Adrenal gland (tissue), 12 donors: ENCODE data around the gene AVL9. TPM values are rescaled to one million over a fixed set of nuclear protein-coding genes. Genes with fewer than 3 reads are reported as not detected.
"Not testable (repeated sequence)": the region's sequence is repeated elsewhere in the genome, so short reads cannot be mapped to it uniquely, and the experiment has no call there.

ENCODE experiments used
- DNase-seq, 7 donors: peaks; one replicate each; pipeline ENCODE4 v3.0.0-alpha.2; 2019 to 2020
- H3K27ac ChIP-seq, 5 donors: fragments of 200-600 bp; sonication (generic) in 4 of 5; 1 replicate in 3 of 5; 2 replicates in 2 of 5; pipeline versions ENCODE4 v1.5.1 to v1.8.0; 2016 to 2020; ENCODE audit warnings: mild to moderate bottlenecking in 1 of 5
- H3K27me3 ChIP-seq: fragments of 200-600 bp; 2 replicates; pipeline ENCODE4 v1.8.0; 2021
- H3K36me3 ChIP-seq, 2 donors: fragments of 200-600 bp; replicated peaks in 1 of 2; 1 replicate in 1 of 2; 2 replicates in 1 of 2; pipeline versions ENCODE4 v1.5.1 to v1.8.0; 2018 to 2022
- H3K4me1 ChIP-seq, 2 donors: fragments of 200-600 bp; replicated peaks in 1 of 2; 1 replicate in 1 of 2; 2 replicates in 1 of 2; pipeline versions ENCODE4 v1.5.1 to v1.8.0; 2018 to 2021
- H3K4me3 ChIP-seq, 4 donors: fragments of 200-600 bp; sonication (generic) in 3 of 4; one replicate each; pipeline ENCODE4 v1.5.1; 2016 to 2018
- H3K9me3 ChIP-seq, 3 donors: fragments of 200-600 bp; sonication (generic) in 1 of 3; replicated peaks in 1 of 3; 1 replicate in 2 of 3; 2 replicates in 1 of 3; pipeline versions ENCODE4 v1.5.1 to v1.8.0; 2016 to 2021
- POLR2A ChIP-seq, 2 donors: fragments of 450-650 bp; IDR thresholded peaks; one replicate each; pipeline ENCODE4 v1.6.1; 2017; ENCODE audit warnings: antibody characterized with exemption in 2 of 2, mild to moderate bottlenecking in 2 of 2, moderate library complexity in 1 of 2
- WGBS, 4 donors: extraction: QIAGEN DNeasy Blood & Tissue Kit in 2 of 4; methylation state at CpG; one replicate each; pipeline versions ENCODE4 v1.1.5 to v1.1.7; 2013 to 2017; 5-methylcytosine and 5-hydroxymethylcytosine counted together
- intact Hi-C, 2 donors: fragments of 100-400 bp; cut with DNase I; formaldehyde crosslinking; loops; one replicate each; pipeline versions ENCODE4 v1.14.1 to v1.15.0; 2022 to 2023
- polyA plus RNA-seq, 3 donors: library from polyadenylated mRNA; stranded (reverse); fragments of 200-250 nt in 2 of 3; fragments of 350-450 nt in 1 of 3; fragmentation: Illumina TruSeq in 1 of 3; extraction: RNeasy Lipid Tissue Mini Kit (QIAGEN cat#74804) in 1 of 3; gene quantifications; one replicate each; pipeline ENCODE4 v1.2.3, GENCODE V29; 2013 to 2014
- total RNA-seq, 9 donors: library from RNA; depleted of rRNA in 4 of 9; stranded (reverse); fragments of >200 nt in 4 of 9; fragments of 120-200 nt in 1 of 9; fragmentation: NEBNext Ultra II Directional in 1 of 9; extraction: Animal tissue kit (Norgen Biotek cat#: 25700) in 1 of 9; gene quantifications; one replicate each; pipeline versions ENCODE4 v1.1.0 to v1.2.4, GENCODE V29; 2013 to 2023
- TF ChIP-seq, protein P1 (sequence below), 6 experiments: fragments of 450-650 bp in 4 of 6; fragments of 200-600 bp in 2 of 6; sonication (generic) in 1 of 6; IDR thresholded peaks; 1 replicate in 5 of 6; 2 replicates in 1 of 6; pipeline versions ENCODE4 v1.5.1 to v1.8.0; 2016 to 2021; ENCODE audit warnings: antibody characterized with exemption in 6 of 6, mild to moderate bottlenecking in 2 of 6, moderate library complexity in 1 of 6
- donor health status: healthy with polysubstance abuse.
- donor health status: Bipolar disorder and iron deficiency.
- donor health status: DM: yes; HTN: yes; CAD: no.
- donor health status: DM: no; HTN: no; CAD: no.
- donor health status: DM: no; HTN: no; CAD: no.
- donor health status: DM: yes; HTN: yes; CAD: no.

The AVL9 gene
- total and polyA plus RNA-seq, 12 donors = 8.6 to 53.9 (median 22.7) TPM

DNA sequence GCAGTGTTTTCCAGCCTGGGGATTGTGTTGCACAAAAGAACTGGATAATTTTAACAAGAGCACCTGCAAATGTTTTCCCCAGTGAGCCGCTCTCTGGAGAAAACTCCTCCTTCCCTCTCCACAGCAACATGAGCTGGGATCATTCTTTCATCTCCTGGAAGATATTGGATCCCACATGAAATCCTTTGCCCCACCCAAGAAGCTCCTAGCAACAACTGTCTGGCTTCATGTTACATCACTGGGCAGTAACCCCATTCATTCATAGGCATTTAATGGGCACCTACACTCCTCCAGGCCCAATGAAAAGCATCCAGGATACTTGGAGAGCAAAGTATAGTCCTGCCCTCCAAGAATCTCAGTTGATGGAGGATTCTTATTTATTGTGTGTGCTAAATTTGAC is 32.3 kb upstream of the AVL9 start:
- H3K36me3 ChIP-seq = no peaks in the 10 kb centered on the region
- intact Hi-C loops = no loop called here
- TF ChIP-seq POLR2A (IDR thresholded peaks at IDR 0.05) = no peak
- TF ChIP-seq, protein P1, sequence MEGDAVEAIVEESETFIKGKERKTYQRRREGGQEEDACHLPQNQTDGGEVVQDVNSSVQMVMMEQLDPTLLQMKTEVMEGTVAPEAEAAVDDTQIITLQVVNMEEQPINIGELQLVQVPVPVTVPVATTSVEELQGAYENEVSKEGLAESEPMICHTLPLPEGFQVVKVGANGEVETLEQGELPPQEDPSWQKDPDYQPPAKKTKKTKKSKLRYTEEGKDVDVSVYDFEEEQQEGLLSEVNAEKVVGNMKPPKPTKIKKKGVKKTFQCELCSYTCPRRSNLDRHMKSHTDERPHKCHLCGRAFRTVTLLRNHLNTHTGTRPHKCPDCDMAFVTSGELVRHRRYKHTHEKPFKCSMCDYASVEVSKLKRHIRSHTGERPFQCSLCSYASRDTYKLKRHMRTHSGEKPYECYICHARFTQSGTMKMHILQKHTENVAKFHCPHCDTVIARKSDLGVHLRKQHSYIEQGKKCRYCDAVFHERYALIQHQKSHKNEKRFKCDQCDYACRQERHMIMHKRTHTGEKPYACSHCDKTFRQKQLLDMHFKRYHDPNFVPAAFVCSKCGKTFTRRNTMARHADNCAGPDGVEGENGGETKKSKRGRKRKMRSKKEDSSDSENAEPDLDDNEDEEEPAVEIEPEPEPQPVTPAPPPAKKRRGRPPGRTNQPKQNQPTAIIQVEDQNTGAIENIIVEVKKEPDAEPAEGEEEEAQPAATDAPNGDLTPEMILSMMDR (IDR thresholded peaks at IDR 0.05) = no peak
- H3K27me3 ChIP-seq = no peaks in the 10 kb centered on the region
- WGBS, 4 donors = 90 to 92% (median 91%) methylated on average over 1 of the region's 1 CpG
- H3K27ac ChIP-seq = no peak overlapping the region
- H3K4me3 ChIP-seq = no peak overlapping the region
- H3K9me3 ChIP-seq = no peaks in the 10 kb centered on the region
- DNase-seq = no peak
- no peaks in the 10 kb centered on the region for H3K4me1 ChIP-seq

DNA sequence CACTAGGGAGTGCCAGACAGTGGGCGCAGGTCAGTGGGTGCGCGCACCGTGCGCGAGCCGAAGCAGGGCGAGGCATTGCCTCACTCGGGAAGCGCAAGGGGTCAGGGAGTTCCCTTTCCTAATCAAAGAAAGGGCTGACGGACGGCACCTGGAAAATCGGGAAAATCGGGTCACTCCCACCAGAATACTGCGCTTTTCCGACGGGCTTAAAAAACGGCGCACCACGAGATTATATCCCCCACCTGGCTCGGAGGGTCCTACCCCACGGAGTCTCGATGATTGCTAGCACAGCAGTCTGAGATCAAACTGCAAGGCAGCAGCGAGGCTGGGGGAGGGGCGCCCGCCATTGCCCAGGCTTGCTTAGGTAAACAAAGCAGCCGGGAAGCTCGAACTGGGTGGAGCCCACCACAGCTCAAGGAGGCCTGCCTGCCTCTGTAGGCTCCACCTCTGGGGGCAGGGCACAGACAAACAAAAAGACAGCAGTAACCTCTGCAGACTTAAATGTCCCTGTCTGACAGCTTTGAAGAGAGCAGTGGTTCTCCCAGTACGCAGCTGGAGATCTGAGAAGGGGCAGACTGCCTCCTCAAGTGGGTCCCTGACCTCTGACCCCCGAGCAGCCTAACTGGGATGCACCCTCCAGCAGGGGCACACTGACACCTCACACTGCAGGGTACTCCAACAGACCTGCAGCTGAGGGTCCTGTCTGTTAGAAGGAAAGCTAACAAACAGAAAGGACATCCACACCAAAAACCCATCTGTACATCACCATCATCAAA is 30.5 kb upstream of the AVL9 start:
- H3K36me3 ChIP-seq, H3K27me3 ChIP-seq, H3K4me3 ChIP-seq, intact Hi-C loops, H3K27ac ChIP-seq, DNase-seq, H3K9me3 ChIP-seq, H3K4me1 ChIP-seq: not testable (repeated sequence)
- 75 to 81% (median 78%) methylated on average over 15 to 23 of the region's 30 CpGs for WGBS, 4 donors

DNA sequence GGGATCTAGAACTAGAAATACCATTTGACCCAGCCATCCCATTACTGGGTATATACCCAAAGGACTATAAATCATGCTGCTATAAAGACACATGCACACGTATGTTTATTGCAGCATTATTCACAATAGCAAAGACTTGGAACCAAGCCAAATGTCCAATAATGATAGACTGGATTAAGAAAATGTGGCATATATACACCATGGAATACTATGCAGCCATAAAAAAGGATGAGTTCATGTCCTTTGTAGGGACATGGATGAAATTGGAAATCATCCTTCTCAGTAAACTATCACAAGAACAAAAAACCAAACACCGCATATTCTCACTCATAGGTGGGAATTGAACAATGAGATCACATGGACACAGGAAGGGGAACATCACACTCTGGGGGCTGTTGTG is 25.3 kb upstream of the AVL9 start:
- not testable (repeated sequence) for DNase-seq, H3K9me3 ChIP-seq, H3K27me3 ChIP-seq, H3K36me3 ChIP-seq, H3K4me3 ChIP-seq, H3K27ac ChIP-seq, H3K4me1 ChIP-seq
- intact Hi-C loops = loop anchor here (10.0 kb wide), 1 partner anchor 255 kb away; no protein-coding TSS in a partner anchor
- 64 to 100% methylated on average over 1 of the region's 2 CpGs; no CpG with 5 or more reads in 2 of the 4 donors for WGBS, 4 donors

DNA sequence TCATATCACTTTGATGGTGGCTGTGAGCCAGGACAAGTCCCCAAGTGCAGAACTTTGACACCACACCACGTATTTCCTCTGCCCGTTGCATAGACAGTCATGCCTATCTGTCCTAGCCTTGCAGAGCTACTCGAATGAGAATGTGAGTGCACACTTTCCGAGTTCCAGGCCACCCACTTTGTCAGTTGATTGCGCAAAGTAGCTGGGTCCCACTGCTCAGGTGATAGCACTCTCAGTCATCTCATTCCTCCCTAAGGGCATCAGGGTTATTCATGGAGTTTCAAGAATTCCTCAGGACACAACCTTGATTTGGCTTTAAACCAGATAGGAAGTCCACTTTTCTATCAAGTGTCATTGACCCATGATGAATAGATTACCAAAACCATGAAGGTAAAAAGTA is 24.4 kb upstream of the AVL9 start:
- intact Hi-C loops = loop anchor here (10.0 kb wide), 1 partner anchor 256 kb away; no protein-coding TSS in a partner anchor
- Histone ChIP-seq H3K4me3 (no peak overlapping the region), H3K27ac (no peak overlapping the region), H3K4me1 (no peaks in the 10 kb centered on the region), H3K9me3 (no peaks in the 10 kb centered on the region), H3K27me3 (no peaks in the 10 kb centered on the region), H3K36me3 (no peaks in the 10 kb centered on the region)
- no peak for TF ChIP-seq POLR2A (IDR thresholded peaks at IDR 0.05)
- TF ChIP-seq, protein P1 (IDR thresholded peaks at IDR 0.05) = no peak
- 68 to 83% (median 75%) methylated on average over 5 of the region's 5 CpGs for WGBS, 4 donors
- DNase-seq = no peak

DNA sequence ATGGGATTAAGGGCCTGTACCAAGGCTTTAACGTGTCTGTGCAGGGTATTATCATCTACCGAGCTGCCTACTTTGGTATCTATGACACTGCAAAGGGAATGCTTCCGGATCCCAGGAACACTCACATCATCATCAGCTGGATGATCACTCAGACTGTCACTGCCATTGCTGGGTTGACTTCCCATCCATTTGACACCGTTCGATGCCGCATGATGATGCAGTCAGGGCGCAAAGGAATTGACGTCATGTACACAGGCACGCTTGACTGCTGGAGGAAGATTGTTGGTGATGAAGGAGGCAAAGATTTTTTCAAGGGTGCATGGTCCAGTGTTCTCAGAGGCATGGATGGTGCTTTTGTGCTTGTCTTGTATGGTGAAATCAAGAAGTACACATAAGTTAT is 23.3 kb upstream of the AVL9 start:
- 76 to 92% (median 85%) methylated on average over 9 of the region's 9 CpGs for WGBS, 4 donors
- no peaks in the 10 kb centered on the region for H3K27me3 ChIP-seq
- intact Hi-C loops = loop anchor here (10.0 kb wide), 1 partner anchor 257 kb away; no protein-coding TSS in a partner anchor
- no peak overlapping the region for H3K27ac ChIP-seq
- TF ChIP-seq, protein P1 (IDR thresholded peaks at IDR 0.05) = no peak
- no peak for TF ChIP-seq POLR2A (IDR thresholded peaks at IDR 0.05)
- H3K4me1 ChIP-seq = no peaks in the 10 kb centered on the region
- H3K4me3 ChIP-seq = no peak overlapping the region
- H3K36me3 ChIP-seq = no peaks in the 10 kb centered on the region
- no peak for DNase-seq
- H3K9me3 ChIP-seq = no peaks in the 10 kb centered on the region
